LNCaP clone FGC (cell line): Measurements from ENCODE around the gene COX7B.
"Not testable (repeated sequence)": the region's sequence is repeated elsewhere in the genome, so short reads cannot be mapped to it uniquely, and the experiment has no call there.

Experiments
- DNase-seq: peaks from one replicate; pipeline ENCODE4 v3.0.0-alpha.2; 2011; ENCODE audit warnings: low read depth
- H3K4me3 ChIP-seq: 2 replicates; pipeline ENCODE4 v1.5.1; 2011; ENCODE audit warnings: mild to moderate bottlenecking, low read depth, low read length, control low read depth
- CTCF ChIP-seq: IDR thresholded peaks from 2 replicates; pipeline ENCODE4 v1.5.1; 2012; ENCODE audit warnings: mild to moderate bottlenecking; ENCODE audit not compliant: control insufficient read depth, insufficient read depth; ENCODE audit errors: extremely low read depth

The COX7B gene

DNA sequence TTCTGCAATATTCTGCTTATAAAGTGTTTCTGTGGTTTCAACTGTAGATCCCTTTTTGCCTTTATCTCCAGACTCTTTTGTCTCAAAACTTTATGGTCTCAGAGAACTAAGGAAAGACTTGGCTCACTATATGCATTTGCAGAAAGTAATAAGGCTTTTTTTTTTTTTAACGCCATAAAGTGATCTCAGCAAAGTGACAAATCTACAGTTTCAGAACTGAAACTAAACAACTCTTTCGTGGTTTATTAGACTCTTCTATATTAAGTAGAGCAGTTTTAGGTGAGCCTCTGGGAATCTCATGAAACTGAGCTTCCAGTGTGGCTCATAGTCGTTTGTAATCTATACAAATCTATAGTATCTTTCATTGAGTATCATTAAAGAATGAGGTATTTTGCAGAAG, 26.5 kb downstream of the COX7B start:
- no peak for DNase-seq
- no peak overlapping the region for H3K4me3 ChIP-seq
- no peak for TF ChIP-seq CTCF

- TF ChIP-seq CTCF: no peak
- no peak for DNase-seq
- no peak overlapping the region for H3K4me3 ChIP-seq
Observed at GRCh38 chrX:77930581-77930980, 31.3 kb downstream of the COX7B start.

- TF ChIP-seq CTCF: no peak
- no peak for DNase-seq
Observed at GRCh38 chrX:77935886-77936285, 36.6 kb downstream of the COX7B start.

DNA sequence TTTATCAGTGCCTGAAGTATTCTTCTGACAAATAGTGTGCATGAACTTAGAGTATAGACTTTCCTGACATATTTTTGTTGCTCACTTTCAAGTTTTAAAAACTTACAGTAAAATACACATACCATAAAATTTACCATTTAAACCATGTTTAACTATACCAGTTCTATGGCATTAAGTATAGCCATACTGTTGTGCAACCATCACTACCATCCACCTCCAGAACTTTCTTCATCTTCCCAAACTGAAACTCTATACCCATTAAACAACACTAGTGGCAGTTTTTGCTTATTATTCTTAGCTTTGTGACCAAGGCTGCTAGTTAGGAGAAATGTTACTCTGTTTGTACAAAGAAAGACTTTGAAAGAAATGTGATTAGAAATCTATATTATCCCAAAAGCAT, 37.0 kb downstream of the COX7B start:
- no peak for DNase-seq
- H3K4me3 ChIP-seq: no peak overlapping the region

More at GRCh38 chrX:77935886-77936285, 36.6 kb downstream of the COX7B start:
- H3K4me3 ChIP-seq: no peak overlapping the region

GRCh38 chrX:77937291-77937690, 38.0 kb downstream of the COX7B start:
- no peak overlapping the region for H3K4me3 ChIP-seq
- DNase-seq: peak; percentile 86
- no peak for TF ChIP-seq CTCF

More for the DNA sequence above, 37.0 kb downstream of the COX7B start:
- TF ChIP-seq CTCF: no peak

GRCh38 chrX:77938083-77938680, 38.9 kb downstream of the COX7B start:
- H3K4me3 ChIP-seq: no peak overlapping the region
- DNase-seq: no peak
- TF ChIP-seq CTCF: no peak

GRCh38 chrX:77945031-77945430, 45.8 kb downstream of the COX7B start:
- DNase-seq, H3K4me3 ChIP-seq: not testable (repeated sequence)
